ENCODE results near the gene PLXNA2. TPM values are rescaled to one million over a fixed set of nuclear protein-coding genes. Genes with fewer than 3 reads are reported as not detected.

PLXNA2 gene
- total and polyA plus RNA-seq, 8 donors: 48.7 to 137 (median 72.9) TPM

- H3K27ac ChIP-seq: no peak overlapping the region
- FAIRE-seq (no peak), DNase-seq (no peak), ATAC-seq (no peak)
- H3K9me3 ChIP-seq: no peaks in the 10 kb centered on the region
- TF ChIP-seq CTCF (IDR thresholded peaks at IDR 0.05): no peak
- no peak overlapping the region for H3K4me3 ChIP-seq
- intact Hi-C loops (cut with DNase I): no loop called here
- peaks cover 21 to 39% (median 26%) of the 10 kb centered on the region in 3 donors for H3K4me1 ChIP-seq
- H3K36me3 ChIP-seq: no peaks in the 10 kb centered on the region
- no peaks in the 10 kb centered on the region for H3K27me3 ChIP-seq
- 90 to 93% methylated on average over 2 of the region's 2 CpGs for WGBS, 2 donors
Observed at GRCh38 chr1:208200116-208200515, 44.1 kb downstream of the PLXNA2 start.

DNA sequence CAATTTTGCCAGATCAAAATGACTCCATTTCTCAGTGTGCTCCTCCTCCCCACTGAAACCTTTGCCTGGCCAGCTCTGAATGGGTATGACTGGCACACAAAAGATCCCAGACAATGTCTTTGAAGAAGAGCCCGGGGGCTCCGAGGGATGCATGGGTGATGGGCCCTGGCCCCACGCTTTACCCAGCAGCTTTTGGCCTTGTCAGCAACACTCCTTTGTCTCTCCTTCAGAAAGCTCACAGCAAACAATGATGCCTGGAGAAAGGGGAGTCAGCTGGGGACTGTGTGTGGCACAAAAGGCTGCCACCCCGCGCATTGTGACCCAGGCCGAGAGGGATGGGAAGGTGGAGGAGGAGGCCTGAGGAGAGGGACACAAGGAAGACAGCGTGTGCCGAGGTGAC, 45.9 kb downstream of the PLXNA2 start:
- WGBS, 2 donors: 94 to 95% methylated on average over 8 of the region's 8 CpGs
- intact Hi-C loops (cut with DNase I): no loop called here
- no peak for DNase-seq

GRCh38 chr1:208194944-208195343, 49.2 kb downstream of the PLXNA2 start:
- no peak for TF ChIP-seq CTCF (IDR thresholded peaks at IDR 0.05)
- intact Hi-C loops (cut with DNase I): no loop called here
- Histone ChIP-seq H3K27me3 (no peaks in the 10 kb centered on the region), H3K27ac (no peak overlapping the region), H3K9me3 (no peaks in the 10 kb centered on the region), H3K4me3 (no peak overlapping the region), H3K36me3 (peaks cover 0 to 10% (median 0%) of the 10 kb centered on the region in 3 donors), H3K4me1 (no peaks in the 10 kb centered on the region)
- no peak for DNase-seq
- FAIRE-seq: no peak
- ATAC-seq: no peak
- 75 to 80% methylated on average over 3 of the region's 3 CpGs for WGBS, 2 donors

More for the DNA sequence above, 45.9 kb downstream of the PLXNA2 start:
- ATAC-seq (no peak), FAIRE-seq (no peak)
- Histone ChIP-seq H3K27ac (no peak overlapping the region), H3K4me3 (no peak overlapping the region), H3K36me3 (no peaks in the 10 kb centered on the region), H3K27me3 (no peaks in the 10 kb centered on the region), H3K4me1 (peaks cover 13 to 24% (median 17%) of the 10 kb centered on the region in 3 donors), H3K9me3 (no peaks in the 10 kb centered on the region)
- no peak for TF ChIP-seq CTCF (IDR thresholded peaks at IDR 0.05)

DNA sequence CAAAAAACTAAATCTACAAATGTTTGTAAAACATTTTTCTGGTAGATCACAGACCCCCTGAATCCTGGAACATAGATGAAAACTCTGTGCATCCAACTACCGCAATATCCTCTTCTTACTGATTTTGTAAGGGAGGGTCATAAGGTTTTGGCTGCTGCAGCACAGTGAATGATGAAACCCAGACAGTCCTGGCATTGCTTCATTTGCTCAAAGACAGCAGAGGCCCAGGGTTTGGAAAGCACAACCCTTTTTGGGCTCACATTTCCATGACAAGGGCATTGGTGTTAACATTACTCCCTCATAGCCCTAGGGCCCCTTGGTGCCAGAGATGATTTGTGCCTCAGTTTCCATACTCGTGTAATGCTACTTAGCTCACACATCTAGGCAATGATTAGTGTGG, 51.2 kb downstream of the PLXNA2 start:
- no peaks in the 10 kb centered on the region for H3K9me3 ChIP-seq
- no peak overlapping the region for H3K4me3 ChIP-seq
- H3K27me3 ChIP-seq: no peaks in the 10 kb centered on the region
- no peak for TF ChIP-seq CTCF (IDR thresholded peaks at IDR 0.05)
- peaks cover 0 to 12% (median 0%) of the 10 kb centered on the region in 3 donors for H3K36me3 ChIP-seq
- DNase-seq (no peak), FAIRE-seq (no peak), ATAC-seq (peak in 1 of 4 donors; percentile 51)
- H3K4me1 ChIP-seq: no peaks in the 10 kb centered on the region
- no peak overlapping the region for H3K27ac ChIP-seq
- 84 to 89% methylated on average over 2 of the region's 2 CpGs for WGBS, 2 donors
- intact Hi-C loops (cut with DNase I): no loop called here

GRCh38 chr1:208190784-208191183, 53.4 kb downstream of the PLXNA2 start:
- Histone ChIP-seq H3K27me3 (no peaks in the 10 kb centered on the region), H3K36me3 (peaks cover 0 to 12% (median 0%) of the 10 kb centered on the region in 3 donors), H3K9me3 (no peaks in the 10 kb centered on the region), H3K4me1 (no peaks in the 10 kb centered on the region), H3K27ac (no peak overlapping the region), H3K4me3 (no peak overlapping the region)
- intact Hi-C loops (cut with DNase I): no loop called here
- WGBS, 2 donors: 83 to 85% methylated on average over 4 of the region's 4 CpGs
- ATAC-seq (no peak), FAIRE-seq (no peak), DNase-seq (no peak)
- TF ChIP-seq CTCF (IDR thresholded peaks at IDR 0.05): no peak

Measured in pancreas (tissue), 10 donors.